DMS 273 (cell line): ENCODE measurements around the gene MTMR2.

ENCODE experiments used
- DNase-seq: peaks from one replicate; lab custom pipeline; 2025; ENCODE audit not compliant: unreplicated experiment; lab: John Stamatoyannopoulos, UW

MTMR2 gene

GRCh38 chr11:95788921-95789505 is 134.9 kb downstream of the MTMR2 start:
- DNase-seq = peak; percentile 69
